K562 (cell line): ENCODE measurements around the gene C12orf42.

Experiments
- CAMTA2 ChIP-seq: fragments of 250-450 bp; sonication (Bioruptor Pico); conservative IDR thresholded peaks from 2 replicates; pipeline ENCODE4 v1.5.1; 2022
- CREB1 ChIP-seq, 2 experiments: sonication (generic) in 1 of 2; formaldehyde crosslinking in 1 of 2; IDR thresholded peaks; 2 replicates each; pipeline versions ENCODE4 v1.6.1 to v1.8.0; 2012 to 2022; ENCODE audit warnings: inconsistent platforms in 1 of 2, mild to moderate bottlenecking in 1 of 2, missing genetic modification reagents in 1 of 2, moderate library complexity in 1 of 2
- CREB3 ChIP-seq: fragments of 450-650 bp; conservative IDR thresholded peaks from 2 replicates; pipeline ENCODE4 v1.6.1; 2016; ENCODE audit warnings: missing genetic modification characterization, low read depth, mild to moderate bottlenecking, missing compliant biosample characterization, moderate library complexity
- E2F3 ChIP-seq: fragments of 250-450 bp; sonication (Bioruptor Pico); IDR thresholded peaks from 2 replicates; pipeline ENCODE4 v1.4.0; 2020; ENCODE audit warnings: mild to moderate bottlenecking
- EGR1 ChIP-seq: fragments of 450-650 bp; conservative IDR thresholded peaks from 2 replicates; pipeline ENCODE4 v1.6.1; 2017; ENCODE audit warnings: mild to moderate bottlenecking
- EZH2 ChIP-seq: IDR thresholded peaks from 2 replicates; pipeline ENCODE4 v1.6.1; 2012; ENCODE audit warnings: low read depth, mild to moderate bottlenecking, inconsistent platforms, low read length, borderline replicate concordance
- KDM4B ChIP-seq, 2 experiments: fragments of 450-650 bp in 1 of 2; sonication (generic) in 1 of 2; IDR thresholded peaks; 2 replicates each; pipeline ENCODE4 v1.6.1; 2016 to 2017; ENCODE audit warnings: borderline replicate concordance in 2 of 2, antibody characterized with exemption in 1 of 2, low read depth in 1 of 2, mild to moderate bottlenecking in 1 of 2
- PATZ1 ChIP-seq: fragments of 250-450 bp; sonication (Bioruptor Pico); IDR thresholded peaks from 2 replicates; pipeline ENCODE4 v1.5.0; 2020; ENCODE audit warnings: mild to moderate bottlenecking, borderline replicate concordance
- PHF20 ChIP-seq: fragments of 450-650 bp; IDR thresholded peaks from 2 replicates; pipeline ENCODE4 v1.6.1; 2018; ENCODE audit not compliant: partially characterized antibody
- SMARCC2 ChIP-seq: fragments of 450-650 bp; IDR thresholded peaks from 2 replicates; pipeline ENCODE4 v1.6.1; 2017; ENCODE audit warnings: antibody characterized with exemption, moderate library complexity, mild to moderate bottlenecking, low read depth
- ZBTB7A ChIP-seq: IDR thresholded peaks from 2 replicates; pipeline ENCODE4 v1.6.1; 2011; ENCODE audit warnings: low read depth, mild to moderate bottlenecking, low read length, moderate library complexity, borderline replicate concordance; ENCODE audit not compliant: control insufficient read depth
- ZNF3 ChIP-seq: fragments of 250-450 bp; sonication (Bioruptor Pico); IDR thresholded peaks from 2 replicates; pipeline ENCODE4 v1.5.0; 2021; ENCODE audit warnings: mild to moderate bottlenecking, moderate library complexity
- TF ChIP-seq, protein P1 (sequence below), 3 experiments: IDR thresholded peaks in 2 of 3; conservative IDR thresholded peaks in 1 of 3; 2 replicates each; pipeline ENCODE4 v1.5.1; 2011 to 2012; ENCODE audit warnings: low read length in 3 of 3, mild to moderate bottlenecking in 3 of 3, control low read depth in 2 of 3, improper control_type of control experiment in 1 of 3, inconsistent platforms in 1 of 3, low read depth in 1 of 3, mixed read lengths in 1 of 3, moderate library complexity in 1 of 3; ENCODE audit not compliant: insufficient read depth in 2 of 3

DNA sequence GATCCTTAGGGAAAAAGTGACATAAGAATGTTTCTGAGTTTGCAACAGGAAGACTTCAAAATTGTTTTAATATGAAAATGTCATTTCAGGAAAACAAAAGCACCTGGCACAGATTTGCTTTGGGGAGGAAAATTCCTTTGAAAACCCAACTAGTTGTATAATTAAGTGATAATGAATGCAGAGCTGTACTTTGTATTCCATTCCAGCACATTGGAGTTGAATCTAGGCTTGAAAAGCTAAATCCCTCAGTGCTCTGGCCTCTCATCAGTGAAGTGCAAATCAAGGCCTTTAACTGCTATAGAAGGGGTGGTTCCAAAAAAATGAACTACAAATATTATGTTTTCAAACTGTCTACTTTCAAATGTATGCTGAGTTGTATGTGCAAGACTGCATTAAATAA, 19.6 kb upstream of the C12orf42 start:
- no peak for TF ChIP-seq ZBTB7A
- TF ChIP-seq KDM4B (IDR thresholded peaks at IDR 0.05; ENCODE audit: borderline replicate concordance in 2 of 2, low read depth in 1 of 2) = no peak
- TF ChIP-seq EGR1 = no peak
- TF ChIP-seq, protein P1, sequence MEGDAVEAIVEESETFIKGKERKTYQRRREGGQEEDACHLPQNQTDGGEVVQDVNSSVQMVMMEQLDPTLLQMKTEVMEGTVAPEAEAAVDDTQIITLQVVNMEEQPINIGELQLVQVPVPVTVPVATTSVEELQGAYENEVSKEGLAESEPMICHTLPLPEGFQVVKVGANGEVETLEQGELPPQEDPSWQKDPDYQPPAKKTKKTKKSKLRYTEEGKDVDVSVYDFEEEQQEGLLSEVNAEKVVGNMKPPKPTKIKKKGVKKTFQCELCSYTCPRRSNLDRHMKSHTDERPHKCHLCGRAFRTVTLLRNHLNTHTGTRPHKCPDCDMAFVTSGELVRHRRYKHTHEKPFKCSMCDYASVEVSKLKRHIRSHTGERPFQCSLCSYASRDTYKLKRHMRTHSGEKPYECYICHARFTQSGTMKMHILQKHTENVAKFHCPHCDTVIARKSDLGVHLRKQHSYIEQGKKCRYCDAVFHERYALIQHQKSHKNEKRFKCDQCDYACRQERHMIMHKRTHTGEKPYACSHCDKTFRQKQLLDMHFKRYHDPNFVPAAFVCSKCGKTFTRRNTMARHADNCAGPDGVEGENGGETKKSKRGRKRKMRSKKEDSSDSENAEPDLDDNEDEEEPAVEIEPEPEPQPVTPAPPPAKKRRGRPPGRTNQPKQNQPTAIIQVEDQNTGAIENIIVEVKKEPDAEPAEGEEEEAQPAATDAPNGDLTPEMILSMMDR (IDR thresholded peaks at IDR 0.05 in 2 of 3, conservative IDR thresholded peaks at IDR 0.05 in 1 of 3; ENCODE audit: insufficient read depth in 2 of 3, low read depth in 1 of 3, low read length in 3 of 3) = no peak
- TF ChIP-seq EZH2 = no peak
- TF ChIP-seq PATZ1 (CRISPR knock-in tag) = no peak
- no peak for TF ChIP-seq SMARCC2
- no peak for TF ChIP-seq CAMTA2 (CRISPR knock-in tag)
- no peak for TF ChIP-seq CREB1 (IDR thresholded peaks at IDR 0.05)
- no peak for TF ChIP-seq CREB1 (CRISPR knock-in tag; IDR thresholded peaks at IDR 0.05)
- no peak for TF ChIP-seq E2F3 (CRISPR knock-in tag)
- TF ChIP-seq PHF20 = no peak
- TF ChIP-seq ZNF3 (CRISPR knock-in tag) = no peak
- no peak for TF ChIP-seq CREB3 (tag)
